Stimulated activated CD4-positive, alpha-beta T cell treated with anti-CD3 and anti-CD28 coated beads, Interleukin-4, amount 100 ng/mL, for 4 hours (primary cell): ENCODE data around the gene CLEC2L.

Experiments used
- DNase-seq, 2 experiments: peaks; one replicate each; pipeline ENCODE4 v3.0.0-alpha.2; 2020

CLEC2L gene

DNA sequence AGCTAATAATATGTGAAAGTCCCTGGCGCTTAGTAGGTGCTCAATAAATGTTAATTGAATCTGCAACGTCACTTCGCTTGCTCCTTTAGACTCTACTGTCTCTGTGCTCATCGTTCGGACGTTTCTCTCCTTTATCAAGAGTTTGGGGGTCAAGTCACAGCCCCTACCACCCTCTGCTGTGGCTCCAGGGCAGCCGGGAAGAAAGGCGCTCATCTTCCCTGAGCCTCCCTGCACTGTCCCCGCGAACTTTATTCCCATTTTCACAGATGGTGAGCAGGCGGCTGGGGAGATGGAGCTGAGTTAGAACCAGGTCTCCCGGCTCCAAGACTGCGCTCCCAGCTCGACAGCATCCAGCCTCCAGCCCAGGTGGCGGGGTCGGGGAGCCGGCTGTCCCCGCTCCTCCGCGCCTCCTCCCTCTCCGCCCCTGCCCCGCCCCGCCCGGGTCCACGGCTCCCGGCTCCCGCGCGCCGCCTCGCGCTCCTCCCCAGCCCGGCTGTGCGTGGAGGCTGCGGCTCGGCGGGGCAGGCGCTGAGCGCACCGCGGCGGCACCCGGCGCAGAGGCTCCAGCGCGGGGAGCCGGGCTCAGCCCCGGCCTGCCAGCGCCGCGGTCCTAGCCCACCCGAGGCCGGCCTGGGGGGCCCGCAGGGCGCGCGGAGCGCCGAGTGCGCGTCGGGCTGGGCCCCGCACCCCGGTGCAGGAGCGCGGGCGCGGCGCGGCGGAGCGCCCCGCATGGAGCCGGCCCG lies at the start of gene CLEC2L:
CLEC2L (plus strand) TSS at position 487 of the 743 bp plus-strand sequence; CDS start at position 730, 243 bp downstream.
- DNase-seq = peak in 1 of 2 experiments; percentile 12

DNA sequence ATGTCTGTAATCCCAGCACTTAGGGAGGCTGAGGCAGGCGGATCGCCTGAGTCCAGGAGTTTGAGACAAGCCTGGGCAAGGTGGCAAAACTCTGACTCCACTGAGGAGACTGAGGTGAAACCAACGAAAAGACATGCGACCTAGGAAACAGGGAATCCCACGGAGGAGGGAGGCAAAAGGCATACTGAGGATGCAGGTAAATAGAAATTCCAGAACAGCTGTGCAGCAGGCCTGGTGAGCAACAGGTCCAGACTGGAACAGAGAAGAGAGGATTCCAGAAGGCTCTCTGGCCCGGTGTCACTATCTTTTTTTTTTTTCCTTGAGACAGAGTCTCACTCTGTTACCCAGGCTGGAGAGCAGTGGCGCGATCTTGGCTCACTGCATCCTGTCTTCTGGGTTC lies 47.3 kb upstream of the CLEC2L start:
- DNase-seq = no peak

DNA sequence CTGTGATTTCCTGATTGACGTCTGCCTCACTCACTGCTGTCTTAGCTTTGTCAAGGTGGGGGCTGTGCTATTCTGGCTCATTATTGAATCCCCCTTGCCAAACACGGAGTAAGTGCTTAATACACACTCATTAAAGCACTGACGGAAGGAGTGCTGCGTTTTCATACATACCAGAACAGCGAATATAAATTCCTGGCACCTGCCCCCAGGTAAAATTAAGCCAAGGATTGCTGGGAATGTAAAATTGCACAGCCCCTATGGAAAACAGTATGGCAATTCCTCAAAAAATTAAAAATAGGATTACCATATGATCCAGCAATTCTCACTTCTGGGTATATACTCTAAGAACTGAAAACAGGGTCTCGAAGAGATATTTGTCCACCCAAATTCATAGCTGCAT lies 46.6 kb upstream of the CLEC2L start:
- DNase-seq = no peak

DNA sequence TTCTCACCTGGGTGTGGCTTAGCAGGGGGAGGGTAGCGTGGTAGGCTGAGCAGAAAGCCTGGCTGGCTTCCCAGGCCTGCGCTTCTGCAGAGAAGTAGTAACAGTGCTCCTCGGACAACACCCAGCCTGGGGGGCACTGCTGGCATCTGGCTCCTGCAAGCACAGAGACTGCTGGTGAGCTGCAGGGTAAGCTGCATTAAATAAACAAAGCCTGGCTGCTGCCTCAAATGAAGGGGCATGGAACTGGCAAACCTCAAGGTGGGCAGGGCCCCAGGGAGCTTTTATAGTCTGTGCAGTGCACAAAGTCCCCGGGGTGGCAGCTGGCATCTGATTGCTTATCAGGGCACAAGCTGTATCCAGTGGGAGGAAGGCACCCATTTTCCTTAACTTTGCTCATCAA lies 43.9 kb upstream of the CLEC2L start:
- DNase-seq = no peak

DNA sequence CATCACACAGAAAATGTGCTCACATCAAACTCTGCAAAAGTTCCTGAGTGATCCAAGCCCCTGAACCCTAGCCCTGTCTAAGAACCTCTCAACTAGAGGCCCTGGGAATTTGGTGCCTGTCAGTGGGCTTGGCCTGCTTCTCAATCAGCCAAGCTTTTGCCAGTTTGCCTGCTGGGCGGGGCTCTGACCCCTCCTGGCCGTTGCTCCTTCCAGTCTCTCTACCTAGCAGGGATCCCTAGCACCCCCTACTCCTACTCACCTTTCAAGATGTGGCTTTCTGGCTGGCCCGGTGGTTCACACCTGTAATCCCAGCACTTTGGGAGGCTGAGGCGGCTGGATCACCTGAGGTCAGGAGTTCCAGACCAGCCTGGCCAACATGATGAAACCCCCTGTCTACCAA lies 42.1 kb upstream of the CLEC2L start:
- DNase-seq = no peak

DNA sequence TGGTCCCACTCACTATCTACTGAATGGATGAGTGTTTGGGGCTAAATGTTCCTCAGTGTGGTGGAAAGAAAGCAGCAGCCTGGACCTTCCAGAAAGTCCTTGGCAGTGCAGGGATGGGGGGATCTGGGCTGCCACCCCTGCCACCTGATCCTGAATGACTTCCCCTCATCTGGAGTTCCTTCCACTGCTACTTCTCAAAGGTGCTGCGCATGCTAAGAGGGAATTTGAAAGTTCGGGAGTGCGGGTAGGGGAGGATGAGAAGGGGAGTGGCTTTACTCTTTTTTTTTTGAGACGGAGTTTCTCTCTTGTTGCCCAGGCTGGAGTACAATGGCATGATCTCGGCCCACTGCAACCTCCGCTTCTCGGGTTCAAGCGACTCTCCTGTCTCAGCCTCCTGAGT lies 41.4 kb upstream of the CLEC2L start:
- no peak for DNase-seq

DNA sequence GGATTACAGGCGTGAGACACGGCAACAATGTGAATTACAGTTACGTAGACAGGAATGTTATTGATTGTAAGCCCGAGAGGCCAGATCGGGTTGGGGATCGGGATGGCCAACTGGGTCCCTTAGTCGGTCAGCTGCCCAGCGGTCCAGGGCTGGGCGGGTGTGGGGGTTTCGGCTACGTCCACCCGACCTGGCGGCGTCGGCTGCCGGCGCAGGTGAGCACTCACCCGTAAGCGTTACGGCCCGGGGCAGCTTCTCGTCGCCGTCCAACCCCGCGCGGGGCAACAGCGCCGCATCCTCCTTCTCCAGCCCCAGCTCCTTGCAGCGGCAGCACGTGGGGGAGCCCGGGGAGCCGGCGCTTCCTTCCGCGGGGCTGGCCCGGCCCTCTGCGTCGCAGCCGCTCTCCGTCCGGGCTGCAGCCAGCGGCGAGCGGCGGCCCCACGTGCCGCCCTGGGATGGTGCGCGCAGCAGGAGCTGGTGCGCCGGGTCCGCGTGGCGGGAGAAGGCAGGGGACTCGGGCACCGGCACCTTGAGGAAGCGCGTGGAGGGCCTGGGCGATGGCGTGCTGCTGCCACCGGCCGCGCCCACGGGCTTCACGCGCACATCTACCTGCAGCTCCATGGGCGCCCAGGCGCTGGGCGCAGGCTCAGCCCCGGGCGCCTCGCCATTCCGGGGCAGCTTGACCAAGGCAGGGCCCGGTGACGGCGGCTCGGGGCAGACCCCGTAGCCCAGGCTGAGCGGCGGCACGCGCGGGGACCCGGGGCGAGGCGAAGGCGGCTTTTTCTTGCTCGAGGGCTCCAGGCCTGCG lies 40.6 kb upstream of the CLEC2L start:
- peak; percentile 2 to 15 for DNase-seq

DNA sequence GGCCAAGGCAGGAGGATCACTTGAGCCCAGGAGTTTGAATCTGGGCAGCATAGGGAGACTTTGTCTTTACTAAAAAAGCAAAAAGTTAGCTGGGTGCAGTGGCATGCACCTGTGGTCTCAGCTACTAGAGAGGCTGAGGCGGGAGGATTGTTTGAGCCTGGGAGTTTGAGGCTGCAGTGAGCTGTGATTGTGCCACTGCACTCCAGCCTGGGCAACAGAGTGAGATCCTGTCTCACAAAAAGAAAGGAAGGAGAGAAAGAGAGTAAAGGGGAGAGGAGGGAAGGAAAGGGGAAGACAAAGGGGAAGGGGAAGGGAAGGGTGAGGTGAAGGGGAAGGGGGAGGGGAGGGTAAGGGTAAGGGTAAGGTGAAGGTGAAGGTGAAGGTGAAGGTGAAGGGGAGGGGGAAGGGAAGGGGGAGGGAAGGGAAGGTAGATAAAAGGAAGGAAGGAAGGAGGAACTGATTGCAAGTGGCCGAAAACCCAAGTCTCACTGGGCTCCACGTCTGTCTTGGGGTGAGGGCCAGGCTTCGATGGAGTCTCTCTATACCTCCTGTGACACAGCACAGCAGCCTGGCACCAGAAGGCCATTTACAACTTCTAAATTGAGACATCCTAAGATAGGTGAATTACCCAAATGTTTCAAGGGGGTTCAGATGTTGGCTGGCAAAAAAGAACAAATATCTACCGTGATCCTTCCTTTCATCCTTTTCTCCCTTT lies 36.0 kb upstream of the CLEC2L start:
- DNase-seq = no peak

DNA sequence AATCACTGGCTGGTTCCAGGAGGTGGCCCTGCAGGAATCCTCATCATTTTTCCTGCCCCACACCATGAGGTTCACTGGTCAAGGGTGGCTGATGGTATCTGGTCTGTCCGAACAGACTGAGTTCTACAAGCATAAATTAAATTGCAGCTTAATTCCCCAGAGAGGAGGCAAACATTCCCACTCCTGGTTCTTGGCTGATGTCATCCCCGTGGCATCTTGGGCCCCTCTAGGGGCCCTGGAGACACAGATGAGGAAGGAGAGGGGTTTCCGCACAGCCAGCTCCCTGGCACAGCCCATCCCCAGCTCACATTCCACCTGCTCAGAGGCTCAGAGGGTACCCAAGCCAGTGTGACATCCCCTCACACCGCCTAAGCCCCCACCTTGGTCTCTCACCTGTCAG lies 34.7 kb upstream of the CLEC2L start:
- no peak for DNase-seq

DNA sequence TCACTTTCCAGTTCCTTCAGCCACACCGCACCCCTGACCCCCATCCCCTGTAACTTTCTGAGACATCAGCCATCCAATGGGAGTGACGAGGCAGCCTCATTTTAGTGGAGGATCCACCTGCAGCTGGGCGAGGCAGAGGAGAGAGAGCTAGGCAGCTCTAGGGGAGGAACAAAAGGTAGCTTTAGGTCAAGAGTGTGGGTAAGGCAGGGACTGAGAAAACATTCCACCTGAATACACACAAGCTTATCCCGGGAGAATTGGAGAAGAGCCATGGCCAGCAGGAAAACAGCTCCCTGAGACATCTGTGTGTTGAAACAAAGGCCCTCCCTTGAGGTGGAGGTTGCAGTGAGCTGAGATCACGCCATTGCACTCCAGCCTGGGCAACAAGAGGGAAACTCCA lies 33.4 kb upstream of the CLEC2L start:
- DNase-seq = no peak

DNA sequence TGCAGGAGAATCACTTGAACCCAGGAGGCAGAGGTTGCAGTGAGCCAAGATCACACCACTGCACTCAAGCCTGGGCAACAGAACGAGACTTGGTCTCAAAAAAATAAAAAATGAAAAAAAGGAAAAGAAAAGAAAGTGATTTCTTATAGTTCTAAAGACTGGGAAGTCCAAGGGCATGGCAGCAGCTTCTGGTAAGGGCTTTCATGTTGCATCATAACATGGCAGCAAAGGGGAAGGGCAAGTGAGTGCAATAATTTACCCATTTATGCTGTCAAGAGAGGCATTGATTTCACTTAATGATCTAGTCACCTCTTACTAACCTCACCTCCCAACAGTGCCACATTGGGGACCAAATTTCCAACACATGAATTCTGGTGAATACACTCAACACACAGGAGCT lies 31.2 kb upstream of the CLEC2L start:
- DNase-seq = no peak

DNA sequence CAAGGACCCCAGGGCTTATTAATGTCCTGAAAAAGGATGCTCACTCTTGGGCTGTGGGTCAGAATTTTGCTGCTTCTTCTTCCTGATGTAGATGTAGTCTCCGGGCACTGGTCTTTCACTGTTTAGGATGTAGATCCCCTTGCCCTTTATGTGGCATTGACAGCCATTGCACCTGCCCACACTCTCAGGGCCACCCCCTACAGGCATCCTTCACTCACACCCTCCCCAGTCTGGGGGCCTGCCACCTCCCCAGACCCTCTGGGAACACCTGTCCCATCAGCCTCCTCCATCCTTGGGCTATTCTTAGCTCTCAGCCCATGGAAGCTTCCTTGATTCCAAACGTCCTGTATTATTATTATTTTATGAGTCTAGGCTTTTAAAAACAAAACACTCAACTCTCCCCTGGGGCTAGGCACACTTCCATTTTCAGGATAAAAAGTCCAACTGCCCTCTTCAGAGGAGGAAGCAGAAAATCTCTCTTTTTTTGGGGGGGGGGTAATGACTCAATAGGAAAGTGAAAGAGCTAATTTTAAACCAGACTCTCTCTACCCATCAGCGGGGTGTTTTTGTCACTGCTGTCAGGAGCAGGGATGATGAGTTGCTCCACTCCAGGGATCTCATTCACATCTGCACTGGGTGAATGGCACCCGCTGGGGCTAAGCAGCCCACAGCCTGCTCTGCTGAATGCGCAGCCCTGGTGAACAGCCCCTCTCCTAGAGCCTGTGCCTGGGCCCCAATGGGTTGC lies 28.5 kb upstream of the CLEC2L start:
- no peak for DNase-seq

DNA sequence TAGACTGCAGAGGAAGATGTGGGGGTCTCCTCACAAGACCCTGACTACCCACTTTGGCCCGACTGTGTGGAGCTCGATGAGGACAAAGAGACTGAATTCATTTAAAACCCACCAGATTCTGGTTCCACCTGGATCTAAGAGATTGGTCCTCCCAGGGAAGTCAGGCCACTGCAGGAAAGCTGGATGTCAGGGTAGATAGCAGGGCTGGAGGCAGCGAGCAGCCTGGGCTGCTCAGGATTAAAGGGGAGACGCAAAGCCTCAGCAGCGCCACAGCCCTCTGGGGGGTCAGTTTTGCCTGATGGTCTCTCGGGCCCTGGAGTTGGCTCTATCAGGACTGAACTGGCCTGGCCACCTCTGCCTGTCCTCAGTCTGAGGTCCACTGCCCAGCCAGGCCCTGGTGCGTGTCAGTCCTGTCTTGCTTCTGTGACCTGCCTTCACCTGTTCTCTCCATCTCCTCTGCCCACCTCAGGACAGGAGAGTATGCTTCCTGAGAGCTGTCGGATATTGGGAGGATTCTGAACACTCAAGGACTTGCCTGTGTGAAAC lies 27.8 kb upstream of the CLEC2L start:
- no peak for DNase-seq

DNA sequence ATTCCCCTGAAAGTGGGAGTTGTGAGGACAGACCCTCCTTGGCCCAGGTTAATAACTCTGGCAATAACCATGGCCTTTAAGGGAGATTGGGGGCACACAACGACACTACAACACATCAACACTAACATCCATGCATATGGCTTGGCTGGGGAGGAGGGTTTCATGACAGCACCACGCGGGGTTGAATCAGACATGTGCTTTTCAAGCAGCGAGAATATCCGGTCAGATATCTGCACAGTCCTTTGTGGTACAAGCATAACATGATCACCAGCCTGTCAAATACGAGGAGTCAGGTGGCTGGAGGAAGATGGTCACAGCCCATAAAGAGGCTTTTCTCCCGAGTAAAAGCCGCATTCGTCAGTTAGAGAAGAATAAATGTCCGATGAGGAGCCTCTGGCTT lies 27.0 kb upstream of the CLEC2L start:
- DNase-seq = no peak

DNA sequence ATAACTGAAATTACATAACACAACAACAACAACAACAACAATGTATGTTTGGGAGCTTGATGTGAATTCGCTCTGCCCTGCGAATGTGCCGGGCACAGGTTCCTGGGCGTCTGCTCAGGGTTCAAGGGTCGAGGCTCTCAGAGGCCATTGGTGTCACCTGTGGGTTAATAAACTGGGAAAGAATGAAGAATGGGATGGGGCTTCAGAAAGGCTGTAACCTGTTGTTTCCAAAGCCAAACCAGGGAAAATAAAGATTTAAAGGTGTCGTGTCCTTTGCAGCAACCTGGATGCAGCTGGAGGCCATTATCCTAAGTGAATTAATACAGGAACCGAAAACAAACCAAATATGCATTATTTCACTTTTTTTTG lies 22.7 kb upstream of the CLEC2L start:
- no peak for DNase-seq

DNA sequence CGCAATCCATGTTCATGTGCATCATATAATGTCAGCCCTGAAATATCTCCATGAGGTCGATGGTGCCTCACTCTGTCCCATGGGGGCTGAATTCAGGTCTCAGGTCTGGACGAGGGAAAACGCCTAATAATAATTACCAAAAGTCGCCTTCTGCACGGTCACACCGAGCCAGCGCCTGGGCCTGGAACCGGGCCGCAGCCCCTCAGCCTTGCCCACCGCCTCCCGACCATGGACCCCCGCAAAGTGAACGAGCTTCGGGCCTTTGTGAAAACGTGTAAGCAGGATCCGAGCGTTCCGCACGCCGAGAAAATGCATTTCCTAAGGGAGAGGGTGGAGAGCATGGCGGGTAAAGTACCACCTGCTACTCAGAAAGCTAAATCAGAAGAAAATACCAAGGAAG lies 21.3 kb upstream of the CLEC2L start:
- DNase-seq = no peak

DNA sequence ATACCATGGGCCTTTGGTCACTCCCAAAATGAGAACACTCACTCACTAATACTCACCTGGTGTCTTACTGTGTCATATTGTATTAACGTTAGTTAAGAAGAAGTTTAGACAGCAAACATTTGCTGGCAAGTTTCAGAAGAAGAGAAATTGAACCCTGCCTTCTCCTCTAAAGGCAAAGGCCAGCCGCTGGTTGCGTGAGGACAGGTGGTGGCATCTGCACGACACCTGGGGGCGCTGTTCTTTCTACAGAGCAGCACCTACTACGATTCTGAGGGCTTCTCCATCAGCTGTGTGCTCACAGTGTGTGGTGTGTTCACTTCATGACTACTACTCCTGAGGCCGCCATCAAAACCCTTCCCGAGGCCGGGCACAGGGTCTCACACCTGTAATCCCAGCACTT lies 17.9 kb upstream of the CLEC2L start:
- DNase-seq = no peak

DNA sequence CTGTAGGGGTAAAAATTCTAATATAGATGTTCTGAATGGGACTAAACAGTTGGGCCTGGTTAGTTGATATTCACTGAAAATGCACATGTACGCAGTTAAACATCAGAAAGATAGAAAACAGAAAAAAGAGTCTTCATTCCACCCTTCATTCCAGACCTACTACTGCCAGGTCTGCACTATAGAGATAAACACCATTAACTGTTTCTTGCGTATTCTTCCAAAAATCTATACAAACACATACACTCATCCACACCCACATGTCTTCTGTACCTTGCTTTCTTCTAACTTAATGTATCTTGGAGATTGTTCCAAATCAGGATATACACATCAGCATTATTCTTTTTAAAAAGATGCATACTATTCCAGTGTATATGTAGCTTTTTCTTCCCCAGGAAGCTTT lies 13.9 kb upstream of the CLEC2L start:
- no peak for DNase-seq

DNA sequence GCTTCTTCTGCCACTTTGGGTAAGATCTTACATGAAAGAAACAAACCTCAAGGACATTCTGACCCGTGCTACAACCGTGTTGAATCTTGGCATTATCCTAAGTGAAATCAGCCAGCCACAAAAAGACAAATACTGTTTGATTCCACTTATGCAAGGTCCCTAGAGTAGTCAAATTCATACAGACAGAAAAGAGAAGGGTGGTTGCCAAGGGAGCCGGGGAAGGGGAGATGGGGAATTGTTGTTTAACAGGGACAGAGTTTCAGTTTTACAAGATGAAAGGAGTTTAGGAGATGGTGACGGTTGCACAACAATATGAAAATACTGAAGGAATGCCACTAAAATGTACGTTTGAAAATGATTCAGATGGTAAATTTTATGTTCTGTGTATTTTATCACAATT lies 12.2 kb upstream of the CLEC2L start:
- no peak for DNase-seq

DNA sequence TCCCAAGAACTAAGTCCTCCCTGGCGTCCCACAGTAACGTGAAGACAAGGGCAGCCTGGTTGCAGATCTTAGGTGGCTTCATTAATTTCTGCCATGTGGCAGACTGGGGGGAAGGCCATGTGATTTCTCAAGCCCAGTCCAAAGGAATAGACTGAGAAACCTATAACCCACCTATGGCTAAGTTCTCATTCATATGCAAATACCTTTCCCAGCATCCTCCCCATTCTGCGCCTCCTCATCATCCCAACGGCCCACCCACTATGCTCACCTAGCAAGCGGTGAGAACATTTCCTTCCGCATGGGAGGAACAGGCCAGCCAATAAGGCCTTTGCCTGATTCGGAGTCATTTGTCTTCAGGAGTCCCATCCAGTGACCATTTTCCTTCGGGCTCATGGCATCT lies 8.2 kb upstream of the CLEC2L start:
- DNase-seq = no peak

DNA sequence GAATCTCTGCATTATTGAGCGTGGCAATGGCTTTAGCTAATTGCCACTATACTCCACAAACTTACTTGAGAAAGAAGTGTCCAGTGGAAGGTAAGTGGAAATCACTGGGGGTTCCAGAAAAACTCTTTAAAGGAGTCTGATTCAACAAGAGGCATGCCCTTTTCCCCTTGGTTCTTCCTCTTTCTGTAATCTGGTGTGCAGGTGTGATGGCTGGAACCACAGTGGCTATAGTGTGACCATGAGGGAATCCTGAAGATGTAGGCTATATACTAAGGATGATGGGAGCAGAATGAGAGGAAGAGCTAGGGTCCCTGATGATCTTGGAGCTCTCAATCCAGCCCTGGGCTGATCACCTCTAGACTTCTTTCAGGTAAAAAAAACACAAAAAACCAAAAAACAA lies 2.0 kb upstream of the CLEC2L start:
- no peak for DNase-seq

DNA sequence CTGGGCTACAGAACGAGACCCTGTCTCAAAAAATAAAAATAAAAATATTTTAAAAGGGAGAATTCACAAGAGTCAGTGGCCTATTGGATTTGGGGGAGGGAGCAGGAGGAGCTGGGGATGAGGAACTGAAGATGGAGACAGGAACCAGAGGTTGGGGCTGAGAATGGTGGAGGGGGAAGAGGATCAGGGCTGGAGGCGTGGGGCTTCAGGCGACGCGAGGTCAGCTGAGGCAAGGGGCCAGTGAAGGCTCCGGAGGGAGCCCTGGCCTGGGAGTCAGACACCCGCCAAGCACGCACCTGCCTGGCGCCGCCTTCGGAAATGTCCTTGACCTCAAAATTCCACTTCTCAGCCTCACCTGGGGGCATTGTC lies 671 bp upstream of the CLEC2L start:
- DNase-seq = no peak
